ENCODE data around the gene TMEM144. TPM values are rescaled to one million over a fixed set of nuclear protein-coding genes. Genes with fewer than 3 reads are reported as not detected.
"Not testable (repeated sequence)": the region's sequence is repeated elsewhere in the genome, so short reads cannot be mapped to it uniquely, and the experiment has no call there.

TMEM144 gene
- polyA plus RNA-seq, 3 donors, result 4.0 to 5.5 (median 5.0) TPM

DNA sequence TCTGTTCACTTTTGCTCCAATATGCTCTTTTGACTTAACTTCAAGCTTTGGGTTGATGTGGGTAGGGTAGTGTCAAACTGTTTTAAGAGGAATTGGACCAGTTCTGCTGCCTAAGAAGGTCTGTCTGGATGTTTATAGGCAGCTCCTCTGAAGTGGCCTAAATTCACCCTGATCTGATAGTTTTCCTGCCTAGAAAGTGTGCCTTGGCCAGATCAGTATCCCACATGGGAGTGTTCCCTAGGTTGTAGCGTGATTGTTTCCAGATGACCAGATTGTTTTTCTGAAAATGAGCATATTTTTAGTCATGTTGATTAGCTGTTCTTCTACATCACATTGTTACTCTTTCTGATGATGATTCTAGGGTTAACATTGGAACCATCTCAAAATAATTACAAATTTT lies 68.8 kb downstream of the TMEM144 start:
- not testable (repeated sequence) for DNase-seq (ENCODE audit: extremely low read depth in 1 of 11, low read depth in 9 of 11, low spot score in 4 of 11)

DNA sequence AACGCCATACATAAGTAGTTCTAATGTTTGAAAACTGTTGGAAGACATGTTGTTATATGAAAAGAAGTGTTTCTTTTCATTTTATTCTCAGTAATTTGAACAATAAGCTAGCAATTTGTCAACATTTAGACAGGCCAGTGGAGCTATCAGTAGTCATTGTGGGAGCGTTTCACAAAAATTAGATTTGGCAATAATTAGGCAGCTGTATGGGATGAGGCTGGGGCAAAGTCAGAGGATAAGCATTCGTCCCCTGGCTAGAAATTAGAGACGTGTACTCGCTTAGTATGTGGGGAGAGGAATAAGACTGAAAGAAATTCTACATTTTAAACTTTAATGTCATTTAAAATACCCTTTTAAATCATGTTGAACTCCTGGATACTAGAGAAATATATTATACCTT lies 70.6 kb downstream of the TMEM144 start:
- no peak for DNase-seq (ENCODE audit: extremely low read depth in 1 of 11, low read depth in 9 of 11, low spot score in 4 of 11)

DNA sequence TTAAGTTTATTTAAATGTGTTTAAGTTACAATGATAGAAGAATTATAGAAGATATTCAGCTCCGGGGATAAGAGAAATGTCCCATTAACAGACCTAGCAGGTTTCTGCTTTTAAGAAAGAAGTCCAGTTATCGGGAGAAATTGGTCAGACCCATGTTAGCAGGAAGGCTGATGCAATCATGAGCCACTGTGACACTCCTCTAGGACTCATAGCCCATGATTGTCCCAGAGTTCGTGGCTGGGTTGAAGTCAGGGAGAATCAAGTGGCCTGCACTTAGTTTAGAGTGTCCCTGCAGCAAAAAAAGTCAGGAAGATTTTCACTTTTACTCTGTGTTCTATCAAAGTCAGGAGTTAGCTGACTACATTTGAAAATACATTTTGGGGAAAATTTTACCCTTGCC lies 72.0 kb downstream of the TMEM144 start:
- DNase-seq (ENCODE audit: extremely low read depth in 1 of 11, low read depth in 9 of 11, low spot score in 4 of 11), result no peak

DNA sequence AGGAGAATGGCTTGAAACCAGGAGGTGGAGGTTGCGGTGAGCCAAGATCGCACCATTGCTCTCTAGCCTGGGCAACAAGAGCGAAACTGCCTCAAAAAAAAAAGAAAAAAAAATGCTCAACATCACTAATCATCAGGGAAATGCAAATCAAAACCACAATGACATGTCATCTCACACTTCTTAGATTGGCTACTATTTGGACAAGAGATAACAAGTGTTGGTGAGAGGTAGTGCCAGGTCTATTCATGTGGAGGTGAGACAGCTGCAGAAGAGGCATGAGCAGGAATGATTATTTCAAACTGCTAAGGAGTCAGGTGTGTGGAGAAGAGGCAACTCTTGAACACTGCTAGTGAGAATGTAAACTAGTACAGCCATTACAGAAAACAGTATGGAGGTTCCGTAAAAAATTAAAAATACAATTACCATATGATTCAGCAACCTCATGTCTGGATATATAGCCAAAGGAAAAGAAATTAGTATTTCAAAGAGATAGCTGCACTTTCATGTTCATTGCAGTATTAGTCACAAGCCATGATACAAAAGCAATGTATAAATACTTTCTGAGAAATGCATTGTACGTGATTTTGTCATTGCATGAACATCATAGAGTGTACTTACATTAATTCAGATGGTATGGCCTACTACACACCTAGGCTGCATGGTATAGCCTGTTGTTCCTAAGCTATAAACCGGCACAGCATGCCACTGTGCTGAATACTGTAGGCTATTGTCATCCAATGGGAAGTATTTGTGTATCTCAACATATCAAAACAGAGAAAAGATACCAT lies 75.3 kb downstream of the TMEM144 start:
- no peak for DNase-seq (ENCODE audit: extremely low read depth in 1 of 11, low read depth in 9 of 11, low spot score in 4 of 11)

DNA sequence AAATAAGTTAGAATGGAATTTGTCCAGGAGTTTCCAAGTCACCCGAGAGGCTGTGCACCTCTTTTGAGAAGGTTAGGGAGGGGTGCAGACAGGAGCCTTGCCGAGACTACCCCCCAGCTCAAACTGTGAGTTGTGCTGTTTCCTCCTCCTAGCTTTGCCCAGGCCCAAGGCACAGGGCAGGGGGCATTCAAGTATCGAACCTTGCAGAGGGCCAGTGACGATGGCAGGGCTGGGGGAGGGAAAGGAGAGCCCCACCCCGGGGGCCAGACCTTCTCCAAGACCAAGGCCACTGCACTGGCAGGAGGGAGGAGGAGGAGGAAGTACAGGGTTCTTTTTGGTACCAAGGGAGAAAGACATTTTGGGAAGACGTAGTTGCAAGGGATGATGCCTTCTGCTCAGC lies 80.6 kb downstream of the TMEM144 start:
- DNase-seq (ENCODE audit: extremely low read depth in 1 of 11, low read depth in 9 of 11, low spot score in 4 of 11), result no peak

DNA sequence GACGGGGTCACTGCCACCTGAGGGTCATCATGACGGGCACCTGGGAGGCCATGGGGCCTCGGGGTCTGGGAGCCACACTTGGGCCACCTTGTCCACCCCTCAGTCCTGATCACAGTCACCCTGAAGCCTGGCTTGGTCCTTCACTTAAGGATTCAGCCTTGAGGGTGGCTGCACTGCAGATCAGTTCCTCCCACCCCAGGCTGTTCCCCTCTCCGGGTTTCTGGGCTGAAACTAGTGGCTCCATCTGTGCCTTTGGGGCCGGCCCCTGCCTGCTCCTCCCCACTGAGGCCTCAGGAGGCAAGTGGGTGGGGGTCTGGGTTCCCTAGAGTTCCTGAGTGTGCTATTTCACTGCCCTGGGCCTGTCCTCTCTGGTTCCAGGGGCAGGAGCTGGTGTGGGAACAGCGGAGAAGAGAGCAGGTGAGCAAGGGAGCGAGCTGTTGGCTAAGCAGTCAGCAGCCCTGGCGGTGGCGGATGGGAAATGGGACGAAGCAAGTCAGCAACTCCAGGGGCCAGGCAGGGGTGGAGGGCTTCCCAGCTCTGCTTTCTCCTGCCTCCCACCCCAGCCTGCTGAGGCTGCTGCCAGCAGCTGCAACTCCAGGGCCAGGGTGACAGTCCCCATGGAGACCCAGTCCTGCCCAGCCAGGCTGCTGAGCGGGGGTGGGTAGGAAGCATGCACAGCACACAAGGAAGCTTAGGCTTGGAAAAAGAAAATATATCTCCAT lies 81.2 kb downstream of the TMEM144 start:
- DNase-seq (ENCODE audit: extremely low read depth in 1 of 11, low read depth in 9 of 11, low spot score in 4 of 11), result no peak

DNA sequence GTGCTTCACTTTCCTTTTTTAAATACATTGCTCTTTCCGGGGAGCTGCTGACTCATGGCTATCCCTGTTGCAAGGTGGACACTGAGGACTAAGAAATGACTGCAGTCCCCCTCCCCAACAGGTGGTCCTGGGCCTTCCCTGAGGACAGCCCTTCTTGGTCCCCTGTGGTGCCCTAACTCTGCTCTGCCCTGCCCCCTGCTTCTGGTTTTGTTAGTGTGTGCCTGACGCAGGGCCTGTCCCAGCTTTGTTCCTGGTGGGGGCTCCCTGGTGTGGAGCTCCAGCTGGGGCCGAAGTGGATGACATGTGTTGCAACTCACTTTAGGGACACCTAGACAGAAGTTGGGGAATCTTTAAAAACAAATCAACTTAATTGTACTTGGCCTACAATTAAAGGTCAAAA lies 81.9 kb downstream of the TMEM144 start:
- no peak for DNase-seq (ENCODE audit: extremely low read depth in 1 of 11, low read depth in 9 of 11, low spot score in 4 of 11)

DNA sequence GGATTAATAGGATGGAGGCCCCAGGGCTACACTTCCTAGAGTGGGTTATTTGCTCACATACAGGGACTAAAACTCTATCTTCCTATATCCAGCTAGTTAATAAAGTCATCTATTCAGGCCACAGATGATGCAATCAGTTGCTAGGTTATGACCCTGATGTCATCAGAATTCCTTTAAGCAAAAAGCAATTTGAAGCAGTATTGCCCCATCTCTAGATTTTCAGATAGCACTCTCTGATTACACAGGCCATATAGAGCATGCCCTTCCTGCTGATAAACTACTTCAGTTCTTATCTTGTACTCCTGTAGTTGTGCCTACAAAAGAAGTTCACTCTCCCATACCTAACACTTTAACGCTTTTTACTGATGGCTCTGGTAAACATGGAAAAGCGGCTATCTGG lies 84.8 kb downstream of the TMEM144 start:
- no peak for DNase-seq (ENCODE audit: extremely low read depth in 1 of 11, low read depth in 9 of 11, low spot score in 4 of 11)

DNA sequence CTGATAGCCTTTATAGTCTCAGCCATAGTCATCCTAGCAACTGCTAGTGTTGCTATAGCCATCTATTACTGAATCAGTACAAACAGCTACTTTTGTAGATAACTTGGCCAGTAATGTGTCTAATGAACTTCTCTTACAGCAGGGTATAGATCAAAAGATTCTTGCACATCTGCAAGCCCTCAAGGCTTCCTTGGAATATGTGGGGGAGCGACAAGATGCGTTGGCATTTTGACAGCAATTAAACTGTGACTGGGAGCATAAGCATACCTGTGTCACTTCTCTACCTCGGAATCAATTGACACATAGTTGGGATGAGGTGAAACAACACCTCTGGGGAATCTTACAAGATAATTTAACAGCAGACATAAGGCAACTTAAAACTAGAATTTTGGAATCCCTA lies 87.6 kb downstream of the TMEM144 start:
- no peak for DNase-seq (ENCODE audit: extremely low read depth in 1 of 11, low read depth in 9 of 11, low spot score in 4 of 11)

DNA sequence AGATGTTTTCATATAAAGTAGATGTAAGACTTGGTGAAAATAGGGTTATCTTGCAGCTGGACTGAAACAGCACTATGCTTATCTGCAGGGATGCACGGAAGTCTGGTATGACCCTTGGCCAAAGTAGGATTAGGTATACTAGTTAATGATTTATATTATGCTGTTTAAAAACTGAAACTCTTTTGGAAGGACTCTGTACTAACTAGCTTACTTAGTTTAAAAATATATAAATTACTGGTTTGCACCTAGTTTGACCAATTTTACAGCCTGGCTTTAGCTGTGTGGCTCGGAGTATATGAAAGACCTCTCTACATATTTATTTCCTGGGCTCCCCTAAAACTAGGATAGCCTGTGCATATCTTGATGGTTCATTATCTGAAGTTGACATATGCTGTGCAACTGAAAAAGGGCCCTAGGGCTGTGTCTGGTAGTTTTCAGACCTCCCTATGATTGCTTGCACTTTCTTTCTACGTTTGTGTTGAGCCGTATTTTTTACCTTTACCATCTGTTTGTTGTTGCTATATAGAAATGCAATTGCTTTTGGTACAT lies 89.2 kb downstream of the TMEM144 start:
- DNase-seq (ENCODE audit: extremely low read depth in 1 of 11, low read depth in 9 of 11, low spot score in 4 of 11), result peak in 2 of 11 donors; percentile 3 to 11

DNA sequence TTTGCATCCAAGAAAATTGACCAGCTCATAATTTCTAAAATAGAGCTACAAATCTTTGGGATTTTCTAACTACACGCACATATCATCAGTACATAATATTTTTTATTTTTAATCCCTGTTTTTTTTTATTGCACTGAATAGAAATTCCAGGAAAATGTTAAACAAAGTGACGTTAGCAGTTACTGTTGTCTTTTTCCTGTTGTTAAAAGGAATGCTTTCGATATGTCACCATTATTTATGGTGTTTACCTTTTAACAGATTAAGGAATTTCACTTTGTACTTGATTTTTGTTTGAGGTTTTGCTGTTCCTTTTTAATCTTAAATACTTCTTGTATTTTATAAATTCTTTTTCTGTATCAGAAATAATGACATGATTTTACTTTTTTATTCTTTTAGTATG lies 89.7 kb downstream of the TMEM144 start:
- DNase-seq (ENCODE audit: extremely low read depth in 1 of 11, low read depth in 9 of 11, low spot score in 4 of 11), result peak in 2 of 11 donors; percentile 5 to 17

DNA sequence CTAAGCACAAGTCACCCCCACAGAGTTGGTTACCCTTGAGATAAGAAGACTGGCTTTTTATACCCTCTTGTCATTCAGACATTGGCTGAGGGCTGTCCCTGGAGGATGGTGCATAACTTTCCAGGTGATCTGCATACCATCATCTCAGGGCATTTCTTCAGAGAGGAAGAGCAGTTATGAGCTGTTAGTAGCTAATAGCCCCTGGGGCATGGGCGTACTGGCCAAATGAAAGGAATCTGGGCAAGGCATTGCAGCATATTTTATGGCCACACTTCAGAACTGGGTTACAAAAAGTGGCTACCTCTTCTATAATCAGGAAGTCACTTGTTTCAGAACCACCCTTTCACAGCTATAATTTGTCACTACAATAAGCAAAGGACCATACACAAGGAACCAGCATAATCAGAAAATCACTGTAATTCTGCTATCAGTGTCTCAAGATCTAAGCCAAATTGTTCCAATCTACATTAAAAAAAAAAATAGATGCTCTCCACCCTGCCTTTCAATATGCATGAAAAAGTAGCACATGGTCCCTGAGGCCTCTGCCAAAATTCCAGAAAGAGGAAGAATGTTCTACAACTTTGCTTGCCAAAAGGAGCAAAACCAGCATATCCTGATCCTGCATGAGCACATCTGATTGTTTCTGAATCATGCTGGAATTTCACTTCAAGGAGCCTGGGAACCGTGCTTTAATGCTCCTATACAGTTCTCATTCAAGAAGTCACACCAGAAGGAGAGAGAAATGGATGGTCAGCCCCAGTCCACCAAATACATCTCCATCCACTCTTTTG lies 92.0 kb downstream of the TMEM144 start:
- no peak for DNase-seq (ENCODE audit: extremely low read depth in 1 of 11, low read depth in 9 of 11, low spot score in 4 of 11)

DNA sequence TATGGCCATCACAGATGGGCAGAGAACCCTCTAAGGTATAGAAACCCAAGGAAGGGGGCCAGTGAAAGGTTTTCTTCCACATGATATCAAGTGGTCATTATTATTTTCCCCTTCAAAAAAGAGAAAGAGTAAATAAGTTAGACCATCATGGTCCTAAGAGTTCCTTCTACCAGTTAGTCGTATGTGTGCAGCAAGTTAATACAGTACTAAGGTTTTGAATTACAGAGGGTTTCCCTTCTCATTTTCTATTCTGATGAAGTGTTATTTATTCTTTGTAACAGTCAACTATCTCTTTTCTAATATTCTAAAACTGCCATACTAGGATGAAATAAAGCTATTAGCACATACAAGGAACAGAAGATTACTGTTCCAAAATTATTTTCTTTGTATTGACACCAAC lies 94.4 kb downstream of the TMEM144 start:
- DNase-seq (ENCODE audit: extremely low read depth in 1 of 11, low read depth in 9 of 11, low spot score in 4 of 11), result no peak

Other genes starting within 250 kb of the TMEM144 start
- gene GASK1B, start 37.5 kb upstream of the TMEM144 start, polyA plus RNA-seq (ENCODE audit: insufficient read length in 3 of 3), result 10 to 100 TPM; 27.2 to 37.4 (median 36.1) TPM